GM21447 (cell line): Measurements from ENCODE around the gene PTPRN2.

Experiments
- ATAC-seq: cut with Tn5 transposase; IDR thresholded peaks from one replicate; pipeline ENCODE4 v1.9.1; 2021; ENCODE audit not compliant: unreplicated experiment

PTPRN2 gene

GRCh38 chr7:157839226-157839625 is 748.4 kb downstream of the PTPRN2 start:
- no peak for ATAC-seq

GRCh38 chr7:157837561-157837960 is 750.1 kb downstream of the PTPRN2 start:
- no peak for ATAC-seq

GRCh38 chr7:157837047-157837446 is 750.6 kb downstream of the PTPRN2 start:
- no peak for ATAC-seq

DNA sequence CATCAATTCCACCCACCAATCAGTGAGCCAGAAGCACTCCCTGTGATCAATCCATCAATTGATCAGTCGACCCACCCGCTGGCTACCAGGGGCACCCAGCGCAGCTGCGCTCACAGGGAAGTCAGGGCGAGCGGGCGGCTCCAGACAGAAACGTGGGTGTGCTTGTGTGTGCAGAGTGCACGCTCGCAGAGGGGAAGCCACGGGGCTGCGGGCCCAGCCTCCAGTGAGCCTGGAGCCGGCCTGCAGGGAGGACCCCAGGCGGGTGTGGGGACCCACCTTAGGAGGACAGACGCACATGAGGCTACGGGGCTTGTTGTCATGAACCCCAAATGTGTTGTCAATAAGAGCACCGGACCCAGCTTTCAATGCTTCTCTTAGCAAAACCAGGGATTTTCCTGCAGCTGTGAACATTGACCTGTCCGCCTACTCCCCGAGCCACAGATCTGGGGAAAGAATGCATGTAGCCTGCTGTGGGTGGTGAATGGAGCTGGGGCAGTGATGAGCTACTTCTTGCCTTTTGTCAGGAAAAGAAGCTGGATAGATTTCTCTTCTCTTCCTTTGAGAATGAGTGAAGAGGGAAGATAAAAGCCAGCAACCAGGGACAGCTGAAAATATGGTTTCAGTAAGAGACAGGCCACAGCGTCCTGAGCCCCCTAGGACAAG is 753.0 kb downstream of the PTPRN2 start:
- no peak for ATAC-seq

GRCh38 chr7:157832866-157833607 is 754.6 kb downstream of the PTPRN2 start:
- no peak for ATAC-seq

DNA sequence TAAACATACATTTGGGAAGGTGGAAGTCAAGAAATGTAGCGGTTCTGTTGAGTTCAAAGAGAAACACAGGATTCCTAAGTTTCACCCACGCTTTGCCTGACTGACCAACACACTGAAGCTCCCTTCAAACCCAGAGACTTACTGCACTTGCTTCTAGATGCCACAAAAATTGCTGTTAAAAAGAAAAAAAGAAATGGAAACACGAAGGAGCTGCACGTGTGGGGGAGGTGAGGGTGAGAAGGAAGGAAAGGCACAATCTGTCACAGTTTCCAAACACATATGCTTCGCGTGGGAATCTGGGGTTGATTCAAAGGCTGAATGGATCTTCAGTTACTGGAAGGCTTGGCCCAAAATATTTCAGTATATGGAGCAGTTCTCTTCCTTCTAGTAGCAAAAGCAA is 755.2 kb downstream of the PTPRN2 start:
- no peak for ATAC-seq

GRCh38 chr7:157832006-157832405 is 755.6 kb downstream of the PTPRN2 start:
- no peak for ATAC-seq

DNA sequence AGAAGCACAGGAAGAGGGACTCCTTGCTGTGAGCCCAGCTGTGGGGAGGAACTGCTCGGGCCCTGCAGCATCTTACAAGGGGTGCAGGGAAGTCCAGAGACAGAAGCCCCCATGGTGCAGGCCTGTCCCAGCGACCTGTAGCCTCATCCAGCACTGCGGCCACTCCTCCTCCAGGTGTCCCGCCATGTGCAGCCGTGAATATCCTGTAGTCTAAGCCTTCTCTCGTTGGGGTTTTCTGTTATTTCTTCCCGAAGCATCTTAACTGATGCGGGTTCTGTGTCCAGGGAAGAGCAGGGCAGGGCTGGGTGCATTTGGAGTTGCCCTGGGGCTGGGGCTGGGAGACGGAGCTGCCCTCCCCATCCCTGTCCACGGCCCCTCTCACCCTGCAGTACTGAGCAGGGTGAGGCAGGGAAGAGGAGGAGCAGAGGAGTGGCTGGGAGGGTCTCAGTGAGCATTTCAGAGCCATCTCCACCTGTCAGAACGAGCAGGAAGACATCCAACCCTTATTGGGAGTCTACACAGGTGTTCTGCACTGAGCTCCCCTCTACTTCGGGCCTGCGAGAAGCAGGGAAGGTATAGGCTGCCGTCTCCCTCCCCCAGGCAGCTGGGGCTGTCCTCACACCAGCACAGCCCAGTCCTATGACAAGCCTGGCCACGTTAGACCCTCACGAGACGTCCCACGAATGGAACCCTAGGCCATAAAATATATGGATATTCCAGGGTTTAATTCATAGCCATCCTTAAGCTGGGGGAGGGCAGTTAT is 756.3 kb downstream of the PTPRN2 start:
- ATAC-seq = no peak

GRCh38 chr7:157830331-157830730 is 757.3 kb downstream of the PTPRN2 start:
- no peak for ATAC-seq

GRCh38 chr7:157829491-157829890 is 758.1 kb downstream of the PTPRN2 start:
- no peak for ATAC-seq

GRCh38 chr7:157828881-157829280 is 758.7 kb downstream of the PTPRN2 start:
- no peak for ATAC-seq

DNA sequence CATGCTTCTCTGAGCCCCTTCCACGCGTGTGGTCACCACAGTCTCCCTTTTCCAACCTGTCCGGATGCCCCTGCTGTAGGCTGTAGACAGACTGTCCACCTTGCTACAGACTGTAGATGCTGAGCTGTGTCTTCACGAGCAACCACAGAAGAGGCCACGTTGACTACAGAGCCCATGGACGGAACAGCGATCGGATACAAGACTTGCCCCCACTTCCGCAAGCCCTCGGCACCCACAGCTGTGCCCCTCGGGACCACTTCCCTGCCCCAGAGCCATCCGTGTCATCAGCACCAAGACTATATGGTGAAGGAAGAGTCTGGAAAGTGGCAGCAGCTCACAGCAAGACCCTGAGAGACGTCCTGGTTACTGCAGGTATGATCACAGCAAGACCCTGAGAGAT is 759.4 kb downstream of the PTPRN2 start:
- no peak for ATAC-seq

GRCh38 chr7:157827863-157828160 is 759.8 kb downstream of the PTPRN2 start:
- ATAC-seq = no peak

DNA sequence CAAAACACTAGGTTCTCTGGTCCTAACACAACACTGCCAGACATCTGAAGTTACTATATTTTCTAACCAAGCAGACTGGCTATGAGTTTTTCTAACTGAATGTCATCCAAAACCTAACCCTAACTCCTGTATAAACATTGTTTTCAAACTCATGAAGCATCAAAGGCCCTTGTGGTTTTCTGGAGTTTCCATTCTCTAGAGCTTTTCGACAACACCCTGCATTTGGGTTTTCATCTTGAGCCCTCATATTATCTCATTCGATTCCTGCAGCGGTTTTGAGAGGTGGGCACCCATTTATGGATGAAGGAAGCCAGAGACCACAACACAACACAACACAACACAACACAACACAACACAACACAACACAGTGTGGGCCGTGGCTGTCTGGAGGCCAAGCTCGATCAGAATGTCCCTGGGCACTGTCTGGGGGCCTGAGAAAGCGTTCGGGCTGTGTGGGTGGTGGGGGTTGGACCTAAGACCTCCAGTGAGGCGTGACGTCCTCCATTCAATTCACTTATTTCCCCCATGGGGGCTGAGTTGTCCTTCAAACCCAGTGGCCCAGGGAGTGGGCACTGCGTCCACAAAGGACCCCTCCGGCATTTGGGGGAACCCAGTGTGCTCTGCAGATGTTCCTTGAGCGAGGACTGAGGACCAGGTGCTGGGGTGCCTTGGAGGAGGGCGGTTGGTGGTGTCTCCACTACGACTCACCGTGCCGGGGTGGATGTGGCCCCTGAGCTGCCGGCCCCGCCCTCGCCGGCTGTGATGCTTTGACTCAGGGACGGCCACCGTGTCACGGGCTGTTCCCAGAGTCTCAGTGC is 760.4 kb downstream of the PTPRN2 start:
- ATAC-seq = no peak

GRCh38 chr7:157826566-157826965 is 761.1 kb downstream of the PTPRN2 start:
- no peak for ATAC-seq

- no peak for ATAC-seq
Observed at GRCh38 chr7:157825325-157825724, 762.3 kb downstream of the PTPRN2 start.

GRCh38 chr7:157824819-157825121 is 762.9 kb downstream of the PTPRN2 start:
- ATAC-seq = no peak

- ATAC-seq = no peak
Observed at GRCh38 chr7:157824011-157824818, 763.4 kb downstream of the PTPRN2 start.

DNA sequence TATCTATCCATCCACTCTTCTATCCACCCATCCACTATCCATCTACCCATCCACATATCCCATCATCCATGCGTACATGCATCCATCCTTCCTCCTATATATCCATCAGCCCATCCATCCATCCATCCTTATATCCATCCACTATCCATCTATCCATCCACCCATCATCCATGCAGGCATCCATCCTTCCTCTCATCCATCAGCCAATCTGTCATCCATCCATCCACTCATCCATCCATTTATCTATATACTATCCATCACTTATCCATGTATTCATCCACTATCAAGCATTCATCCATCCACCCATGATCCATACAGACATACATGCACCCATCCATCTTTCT is 765.0 kb downstream of the PTPRN2 start:
- ATAC-seq = no peak

GRCh38 chr7:157821959-157822687 is 765.5 kb downstream of the PTPRN2 start:
- ATAC-seq = no peak
